Measurements from ENCODE around the gene VPS13A.

The VPS13A gene

GRCh38 chr9:77177143-77177893 is at the start of gene VPS13A:
Gene VPS13A (plus strand): TSS chr9:77177534. CDS start chr9:77177705, 171 bp downstream.
- peak; percentile 45 for TF ChIP-seq CTCF (IDR thresholded peaks at IDR 0.05)

GRCh38 chr9:77128125-77128789 is 49.1 kb upstream of the VPS13A start:
- no peak for TF ChIP-seq CTCF (IDR thresholded peaks at IDR 0.05)

GRCh38 chr9:77131399-77131798 is 45.9 kb upstream of the VPS13A start:
- no peak for TF ChIP-seq CTCF (IDR thresholded peaks at IDR 0.05)

- no peak for TF ChIP-seq CTCF (IDR thresholded peaks at IDR 0.05)
Observed at GRCh38 chr9:77133011-77133410, 44.3 kb upstream of the VPS13A start.

- TF ChIP-seq CTCF (IDR thresholded peaks at IDR 0.05), result no peak
Observed at GRCh38 chr9:77142366-77142765, 35.0 kb upstream of the VPS13A start.

GRCh38 chr9:77149879-77150278 is 27.5 kb upstream of the VPS13A start:
- no peak for TF ChIP-seq CTCF (IDR thresholded peaks at IDR 0.05)

GRCh38 chr9:77152289-77152688 is 25.0 kb upstream of the VPS13A start:
- no peak for TF ChIP-seq CTCF (IDR thresholded peaks at IDR 0.05)

Data from LNCAP (cell line).